ENCODE data around the gene TRIM37.

DNA sequence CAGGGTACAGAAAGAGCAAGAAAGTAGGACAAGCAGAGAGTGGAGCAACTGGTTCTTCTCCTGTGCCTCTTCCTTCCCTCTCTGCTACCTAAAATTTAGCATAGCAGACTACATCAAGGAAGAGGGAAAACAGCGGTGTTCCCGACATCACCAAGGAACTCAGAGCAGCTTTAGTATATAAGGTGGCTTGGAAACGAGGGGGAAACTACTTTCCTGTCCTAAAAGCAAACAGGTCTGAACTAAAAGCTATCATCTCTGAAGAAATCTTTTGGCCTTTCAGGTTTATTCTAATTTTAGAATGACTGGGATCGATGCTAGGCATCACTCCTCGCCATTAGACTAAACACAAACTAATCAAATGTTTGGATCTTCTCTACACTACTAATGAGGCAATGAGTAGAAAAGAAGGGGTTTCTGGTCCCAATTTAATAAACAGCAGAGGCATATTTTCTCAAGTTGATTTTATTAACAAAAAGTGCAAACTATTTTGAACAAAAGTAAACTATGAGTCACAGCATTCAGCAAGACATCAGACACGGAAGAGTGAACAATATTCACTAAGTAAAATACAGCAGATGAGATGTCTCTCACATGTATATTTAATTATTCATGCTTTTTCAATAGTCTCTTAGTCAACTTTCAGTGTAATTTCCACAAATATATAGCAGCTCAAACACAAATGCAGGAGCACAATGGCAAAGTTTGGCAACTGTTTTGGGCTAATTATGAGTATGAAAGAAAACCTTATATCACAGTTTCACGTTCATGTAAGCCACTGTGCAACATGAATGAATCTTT lies 108.7 kb downstream of the TRIM37 start:
- TF ChIP-seq ZNF76 (tag by site-specific recombination; IDR thresholded peaks at IDR 0.05; ENCODE audit: borderline replicate concordance, low read depth) (no peak), ZNF274 (IDR thresholded peaks at IDR 0.05; ENCODE audit: low read length) (no peak), ZNF274 (tag by site-specific recombination; IDR thresholded peaks at IDR 0.05; ENCODE audit: borderline replicate concordance) (no peak), ZNF521 (tag by site-specific recombination; IDR thresholded peaks at IDR 0.05) (no peak), ZSCAN16 (tag by site-specific recombination; IDR thresholded peaks at IDR 0.05) (no peak), ZNF23 (tag by site-specific recombination; IDR thresholded peaks at IDR 0.05; ENCODE audit: borderline replicate concordance) (no peak), ZNF362 (tag by site-specific recombination; IDR thresholded peaks at IDR 0.05) (no peak), ZNF768 (tag by site-specific recombination; IDR thresholded peaks at IDR 0.05) (no peak), ZNF133 (tag by site-specific recombination; IDR thresholded peaks at IDR 0.05) (no peak), ZBTB1 (tag by site-specific recombination; IDR thresholded peaks at IDR 0.05) (no peak), ZBTB11 (tag by site-specific recombination; conservative IDR thresholded peaks at IDR 0.05; ENCODE audit: low read depth) (no peak), ZNF555 (tag by site-specific recombination; conservative IDR thresholded peaks at IDR 0.05) (no peak)
- TF ChIP-seq, protein P1, sequence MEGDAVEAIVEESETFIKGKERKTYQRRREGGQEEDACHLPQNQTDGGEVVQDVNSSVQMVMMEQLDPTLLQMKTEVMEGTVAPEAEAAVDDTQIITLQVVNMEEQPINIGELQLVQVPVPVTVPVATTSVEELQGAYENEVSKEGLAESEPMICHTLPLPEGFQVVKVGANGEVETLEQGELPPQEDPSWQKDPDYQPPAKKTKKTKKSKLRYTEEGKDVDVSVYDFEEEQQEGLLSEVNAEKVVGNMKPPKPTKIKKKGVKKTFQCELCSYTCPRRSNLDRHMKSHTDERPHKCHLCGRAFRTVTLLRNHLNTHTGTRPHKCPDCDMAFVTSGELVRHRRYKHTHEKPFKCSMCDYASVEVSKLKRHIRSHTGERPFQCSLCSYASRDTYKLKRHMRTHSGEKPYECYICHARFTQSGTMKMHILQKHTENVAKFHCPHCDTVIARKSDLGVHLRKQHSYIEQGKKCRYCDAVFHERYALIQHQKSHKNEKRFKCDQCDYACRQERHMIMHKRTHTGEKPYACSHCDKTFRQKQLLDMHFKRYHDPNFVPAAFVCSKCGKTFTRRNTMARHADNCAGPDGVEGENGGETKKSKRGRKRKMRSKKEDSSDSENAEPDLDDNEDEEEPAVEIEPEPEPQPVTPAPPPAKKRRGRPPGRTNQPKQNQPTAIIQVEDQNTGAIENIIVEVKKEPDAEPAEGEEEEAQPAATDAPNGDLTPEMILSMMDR (tag by site-specific recombination; IDR thresholded peaks at IDR 0.05), result no peak
